Activated CD8-positive, alpha-beta T cell treated with anti-CD3 and anti-CD28 coated beads, Interleukin-2, amount 10 ng/mL, durations not matched to agents 7 days and 5 days (primary cell): ENCODE data around the gene RPGR. TPM values are rescaled to one million over a fixed set of nuclear protein-coding genes. Genes with fewer than 3 reads are reported as not detected.

Experiments used
- ATAC-seq: fragments of 150-1000 bp; cut with Tn5 transposase; one replicate; pipeline ENCODE4 v1.10.0; 2021; ENCODE audit warnings: moderate library complexity
- CTCF ChIA-PET: fragments of 350-600 bp; sonication (Branson Sonifier 250); formaldehyde crosslinking; loops from one replicate; lab custom pipeline; 2021; ENCODE audit warnings: antibody characterized with exemption; lab: Charles Lee
- POLR2A ChIA-PET: fragments of 350-600 bp; sonication (Branson Sonifier 250); formaldehyde crosslinking; loops from one replicate; lab custom pipeline; 2021; ENCODE audit warnings: antibody characterized with exemption; lab: Charles Lee
- DNase-seq: peaks from one replicate; pipeline ENCODE4 v3.0.0-alpha.2; 2020
- H3K27ac Mint-ChIP-seq: one replicate; pipeline ENCODE4 v1.8.0; 2021; ENCODE audit warnings: mild to moderate bottlenecking, mixed read lengths
- H3K27me3 Mint-ChIP-seq: one replicate; pipeline ENCODE4 v1.8.0; 2021; ENCODE audit warnings: low read depth, mixed read lengths
- H3K36me3 Mint-ChIP-seq: one replicate; pipeline ENCODE4 v1.8.0; 2021; ENCODE audit warnings: low read depth, mixed read lengths
- H3K4me1 Mint-ChIP-seq: one replicate; pipeline ENCODE4 v1.8.0; 2021; ENCODE audit warnings: low read depth, mixed read lengths
- H3K4me3 Mint-ChIP-seq: one replicate; pipeline ENCODE4 v1.8.0; 2021; ENCODE audit warnings: mild to moderate bottlenecking, mixed read lengths
- H3K9me3 Mint-ChIP-seq: one replicate; pipeline ENCODE4 v1.8.0; 2022; ENCODE audit warnings: mixed read lengths; ENCODE audit not compliant: insufficient read depth
- total RNA-seq, 2 experiments: library from RNA; stranded (reverse); gene quantifications; one replicate each; pipeline ENCODE4 v1.2.3, GENCODE V29; 2021

RPGR gene
- total RNA-seq, 2 experiments from 2014 or later = 5.0 to 7.6 TPM

- Mint-ChIP-seq H3K27me3 (peaks cover 3% of the 10 kb centered on the region), H3K36me3 (no peaks in the 10 kb centered on the region), H3K27ac (no peak within 1 kb of the TSS), H3K9me3 (no peaks in the 10 kb centered on the region), H3K4me1 (no peaks in the 10 kb centered on the region), H3K4me3 (no peak within 1 kb of the TSS)
- DNase-seq = no peak
- ATAC-seq = no peak
- ChIA-PET POLR2A (no interaction called here), CTCF (no interaction called here)
These were observed 25.1 kb upstream of the RPGR start, which contains the start of gene OTC for GRCh38 chrX:38352362-38352761. Gene OTC, plus strand, starts transcription at chrX:38352604. Its CDS starts 93 bp downstream, at chrX:38352697.

- Mint-ChIP-seq H3K4me3 (no peak overlapping the region), H3K4me1 (no peaks in the 10 kb centered on the region), H3K27me3 (peaks cover 3% of the 10 kb centered on the region), H3K27ac (no peak overlapping the region), H3K9me3 (no peaks in the 10 kb centered on the region), H3K36me3 (no peaks in the 10 kb centered on the region)
- POLR2A ChIA-PET = no interaction called here
- no peak for DNase-seq
- ATAC-seq = no peak
- CTCF ChIA-PET = no interaction called here
These were observed 24.0 kb upstream of the RPGR start for GRCh38 chrX:38351346-38351745.

GRCh38 chrX:38347136-38347535 is 19.8 kb upstream of the RPGR start:
- ATAC-seq (no peak), DNase-seq (no peak)
- Mint-ChIP-seq H3K36me3 (no peaks in the 10 kb centered on the region), H3K4me1 (no peaks in the 10 kb centered on the region), H3K9me3 (no peaks in the 10 kb centered on the region), H3K4me3 (no peak overlapping the region), H3K27me3 (peaks cover 5% of the 10 kb centered on the region), H3K27ac (no peak overlapping the region)
- ChIA-PET CTCF (no interaction called here), POLR2A (no interaction called here)

GRCh38 chrX:38346150-38346549 is 18.8 kb upstream of the RPGR start:
- no peak overlapping the region for H3K4me3 Mint-ChIP-seq
- no peaks in the 10 kb centered on the region for H3K36me3 Mint-ChIP-seq
- DNase-seq = no peak
- ChIA-PET POLR2A (no interaction called here), CTCF (no interaction called here)
- H3K9me3 Mint-ChIP-seq = no peaks in the 10 kb centered on the region
- H3K27ac Mint-ChIP-seq = no peak overlapping the region
- peaks cover 5% of the 10 kb centered on the region for H3K27me3 Mint-ChIP-seq
- no peak for ATAC-seq
- no peaks in the 10 kb centered on the region for H3K4me1 Mint-ChIP-seq

- no peaks in the 10 kb centered on the region for H3K9me3 Mint-ChIP-seq
- no peaks in the 10 kb centered on the region for H3K36me3 Mint-ChIP-seq
- DNase-seq (no peak), ATAC-seq (no peak)
- POLR2A ChIA-PET = no interaction called here
- H3K27ac Mint-ChIP-seq = no peak overlapping the region
- H3K4me3 Mint-ChIP-seq = no peak overlapping the region
- peaks cover 4% of the 10 kb centered on the region for H3K27me3 Mint-ChIP-seq
- CTCF ChIA-PET = no interaction called here
- H3K4me1 Mint-ChIP-seq = no peaks in the 10 kb centered on the region
These were observed 15.8 kb upstream of the RPGR start for GRCh38 chrX:38342853-38343778.

- H3K9me3 Mint-ChIP-seq = no peaks in the 10 kb centered on the region
- no peak for ATAC-seq
- POLR2A ChIA-PET = no interaction called here
These were observed 14.1 kb upstream of the RPGR start for GRCh38 chrX:38341442-38341841.

GRCh38 chrX:38336538-38337240 is 9.4 kb upstream of the RPGR start:
- Mint-ChIP-seq H3K4me3 (no peak overlapping the region), H3K27me3 (peaks cover 3% of the 10 kb centered on the region), H3K27ac (no peak overlapping the region), H3K36me3 (no peaks in the 10 kb centered on the region), H3K4me1 (no peaks in the 10 kb centered on the region), H3K9me3 (no peaks in the 10 kb centered on the region)
- CTCF ChIA-PET = interaction anchor here (1.2 kb wide), 1 partner anchor 10 kb away, joined by 5 read pairs; the partner anchor contains the start of gene RPGR
- POLR2A ChIA-PET = no interaction called here
- ATAC-seq (no peak), DNase-seq (no peak)

More at GRCh38 chrX:38341442-38341841, 14.1 kb upstream of the RPGR start:
- Mint-ChIP-seq H3K4me3 (no peak overlapping the region), H3K4me1 (no peaks in the 10 kb centered on the region), H3K27me3 (peaks cover 5% of the 10 kb centered on the region), H3K36me3 (no peaks in the 10 kb centered on the region), H3K27ac (no peak overlapping the region)
- CTCF ChIA-PET = no interaction called here
- no peak for DNase-seq

GRCh38 chrX:38335382-38335781 is 8.1 kb upstream of the RPGR start:
- CTCF ChIA-PET = no interaction called here
- H3K4me3 Mint-ChIP-seq = no peak overlapping the region
- H3K27ac Mint-ChIP-seq = no peak overlapping the region

GRCh38 chrX:38332505-38332904 is 5.2 kb upstream of the RPGR start:
- Mint-ChIP-seq H3K4me3 (no peak overlapping the region), H3K27me3 (peaks cover 3% of the 10 kb centered on the region), H3K27ac (no peak overlapping the region), H3K36me3 (no peaks in the 10 kb centered on the region), H3K9me3 (no peaks in the 10 kb centered on the region), H3K4me1 (peaks cover 13% of the 10 kb centered on the region)
- ATAC-seq (no peak), DNase-seq (no peak)
- CTCF ChIA-PET = no interaction called here
- POLR2A ChIA-PET = no interaction called here

More at GRCh38 chrX:38335382-38335781, 8.1 kb upstream of the RPGR start:
- POLR2A ChIA-PET = no interaction called here
- H3K4me1 Mint-ChIP-seq = no peaks in the 10 kb centered on the region
- no peaks in the 10 kb centered on the region for H3K9me3 Mint-ChIP-seq
- no peak for ATAC-seq
- H3K27me3 Mint-ChIP-seq = peaks cover 3% of the 10 kb centered on the region
- no peak for DNase-seq
- H3K36me3 Mint-ChIP-seq = no peaks in the 10 kb centered on the region

- H3K9me3 Mint-ChIP-seq = no peaks in the 10 kb centered on the region
- ATAC-seq (peak; percentile 6), DNase-seq (no peak)
- H3K4me1 Mint-ChIP-seq = peaks cover 26% of the 10 kb centered on the region
- peak overlapping the region; percentile 86 for H3K4me3 Mint-ChIP-seq
- ChIA-PET POLR2A (interaction anchor here (0.7 to 1.6 kb wide), 6 partner anchors 9 to 582 kb away, joined by 3 to 7 read pairs (median 4); no protein-coding TSS in a partner anchor), CTCF (interaction anchor here (0.8 to 2.9 kb wide), 8 partner anchors 9 to 402 kb away, joined by 3 to 12 read pairs (median 6); no protein-coding TSS in a partner anchor)
- H3K27me3 Mint-ChIP-seq = no peaks in the 10 kb centered on the region
- H3K36me3 Mint-ChIP-seq = no peaks in the 10 kb centered on the region
- peak overlapping the region; percentile 92 for H3K27ac Mint-ChIP-seq
These were observed 419 bp upstream of the RPGR start for GRCh38 chrX:38327775-38328081.

GRCh38 chrX:38326086-38326485 is 1.2 kb downstream of the RPGR start:
- Mint-ChIP-seq H3K36me3 (no peaks in the 10 kb centered on the region), H3K4me1 (peaks cover 26% of the 10 kb centered on the region), H3K9me3 (no peaks in the 10 kb centered on the region), H3K27ac (peak overlapping the region; percentile 76), H3K4me3 (peak overlapping the region; percentile 86), H3K27me3 (no peaks in the 10 kb centered on the region)
- DNase-seq (no peak), ATAC-seq (no peak)
- CTCF ChIA-PET = interaction anchor here (1.4 to 2.9 kb wide), 3 partner anchors 10 to 36 kb away, joined by 5 to 10 read pairs (median 5); no protein-coding TSS in a partner anchor
- POLR2A ChIA-PET = interaction anchor here (1.0 to 1.6 kb wide), 2 partner anchors 8 to 43 kb away, joined by 3 to 7 read pairs; no protein-coding TSS in a partner anchor

- H3K4me1 Mint-ChIP-seq = peaks cover 6% of the 10 kb centered on the region
- no peaks in the 10 kb centered on the region for H3K27me3 Mint-ChIP-seq
- no peak overlapping the region for H3K4me3 Mint-ChIP-seq
- POLR2A ChIA-PET = no interaction called here
- CTCF ChIA-PET = interaction anchor here (0.6 to 0.7 kb wide), 2 partner anchors 55 to 60 kb away, joined by 3 read pairs; no protein-coding TSS in a partner anchor
- ATAC-seq = no peak
- no peak for DNase-seq
- no peaks in the 10 kb centered on the region for H3K9me3 Mint-ChIP-seq
- no peak overlapping the region for H3K27ac Mint-ChIP-seq
- no peaks in the 10 kb centered on the region for H3K36me3 Mint-ChIP-seq
These were observed 6.5 kb downstream of the RPGR start for GRCh38 chrX:38320819-38321218.
